Breast epithelium (tissue), 3 donors: ENCODE data around the gene TAL1.

Source experiments
- CTCF ChIP-seq, 3 donors: fragments of 450-650 bp; IDR thresholded peaks; one replicate each; pipeline ENCODE4 v1.5.1; 2016 to 2017; ENCODE audit warnings: antibody characterized with exemption in 3 of 3, mild to moderate bottlenecking in 3 of 3, moderate library complexity in 3 of 3
- POLR2A ChIP-seq: fragments of 450-650 bp; IDR thresholded peaks from one replicate; pipeline ENCODE4 v1.6.1; 2016; ENCODE audit warnings: antibody characterized with exemption, mild to moderate bottlenecking, moderate library complexity

DNA sequence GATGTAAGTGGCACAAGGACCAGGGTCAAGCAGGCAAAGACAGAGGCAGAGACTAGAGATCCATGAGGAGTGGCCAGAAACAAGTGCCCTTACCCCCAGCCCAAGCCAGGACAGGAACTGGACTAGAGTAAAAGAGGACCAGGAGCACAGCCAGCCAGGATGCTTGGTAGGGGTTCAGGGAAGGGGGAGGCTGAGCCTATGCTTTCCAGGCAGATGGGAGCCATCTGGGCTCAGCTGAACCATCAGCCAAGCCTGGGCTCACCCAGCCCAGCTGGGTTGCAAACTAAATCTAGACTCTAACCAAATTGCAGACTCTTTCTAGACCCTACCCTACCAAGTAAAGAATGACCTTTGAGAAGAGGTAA lies 57.4 kb downstream of the TAL1 start:
- no peak for TF ChIP-seq CTCF (IDR thresholded peaks at IDR 0.05)
- TF ChIP-seq POLR2A: no peak
